CD14-positive monocyte (primary cell): ENCODE data around the gene KLF9. TPM values are rescaled to one million over a fixed set of nuclear protein-coding genes. Genes with fewer than 3 reads are reported as not detected.
A peak's percentile ranks its signal among the peaks of the same experiment; 100 is the strongest.

Experiments used
- DNase-seq, 3 donors: peaks; one replicate each; pipeline ENCODE4 v3.0.0-alpha.2; 2011 to 2022
- H2AFZ ChIP-seq: 2 replicates; pipeline ENCODE4 v1.6.0; 2012; ENCODE audit warnings: mild to moderate bottlenecking, low read depth, low read length, inconsistent platforms; ENCODE audit not compliant: insufficient read depth, poor library complexity, severe bottlenecking
- H3K27ac ChIP-seq, 2 donors: 1 replicate in 1 of 2; 2 replicates in 1 of 2; pipeline ENCODE4 v1.5.1; 2012 to 2013; ENCODE audit warnings: low read length in 2 of 2, control low read depth in 1 of 2, inconsistent platforms in 1 of 2, low read depth in 1 of 2, mild to moderate bottlenecking in 1 of 2
- H3K27me3 ChIP-seq, 2 donors: one replicate each; pipeline versions ENCODE4 v1.6.0 to v1.6.1; 2011 to 2013; ENCODE audit warnings: low read length in 2 of 2; ENCODE audit not compliant: control insufficient read depth in 2 of 2, insufficient read depth in 2 of 2
- H3K36me3 ChIP-seq, 2 donors: replicated peaks in 1 of 2; 1 replicate in 1 of 2; 2 replicates in 1 of 2; pipeline versions ENCODE4 v1.5.1 to v1.6.1; 2012 to 2013; ENCODE audit warnings: low read length in 2 of 2, control low read depth in 1 of 2, inconsistent platforms in 1 of 2, mild to moderate bottlenecking in 1 of 2; ENCODE audit not compliant: insufficient read depth in 2 of 2, control insufficient read depth in 1 of 2
- H3K4me1 ChIP-seq, 2 donors: 1 replicate in 1 of 2; 2 replicates in 1 of 2; pipeline versions ENCODE4 v1.5.1 to v1.6.1; 2012 to 2013; ENCODE audit warnings: low read length in 2 of 2, control low read depth in 1 of 2, inconsistent platforms in 1 of 2, mild to moderate bottlenecking in 1 of 2, moderate library complexity in 1 of 2; ENCODE audit not compliant: insufficient read depth in 2 of 2, control insufficient read depth in 1 of 2
- H3K4me2 ChIP-seq: replicated peaks from 2 replicates; pipeline ENCODE3; 2012; ENCODE audit warnings: low read length, moderate library complexity, mild to moderate bottlenecking; ENCODE audit not compliant: poor library complexity, severe bottlenecking; ENCODE audit errors: extremely low read depth
- H3K4me3 ChIP-seq, 3 experiments: fragments of 200-600 bp in 1 of 3; sonication (generic) in 1 of 3; replicated peaks in 1 of 3; 1 replicate in 2 of 3; 2 replicates in 1 of 3; pipeline ENCODE4 v1.5.1; 2011 to 2013; ENCODE audit warnings: low read length in 3 of 3, mild to moderate bottlenecking in 3 of 3, control low read depth in 2 of 3, low read depth in 2 of 3, inconsistent platforms in 1 of 3, moderate library complexity in 1 of 3
- H3K79me2 ChIP-seq: 2 replicates; pipeline ENCODE4 v1.6.0; 2012; ENCODE audit warnings: mild to moderate bottlenecking, control low read depth, inconsistent platforms, low read length, moderate library complexity; ENCODE audit not compliant: insufficient read depth
- H3K9ac ChIP-seq: 2 replicates; pipeline ENCODE4 v1.6.0; 2017; ENCODE audit warnings: low read length, mild to moderate bottlenecking; ENCODE audit not compliant: insufficient read depth, poor library complexity, severe bottlenecking
- H3K9me3 ChIP-seq, 2 donors: replicated peaks in 1 of 2; 1 replicate in 1 of 2; 2 replicates in 1 of 2; pipeline versions ENCODE4 v1.5.1 to v1.6.1; 2012 to 2013; ENCODE audit warnings: low read length in 2 of 2, control low read depth in 1 of 2; ENCODE audit not compliant: control insufficient read depth in 1 of 2, insufficient read depth in 1 of 2
- H4K20me1 ChIP-seq: 2 replicates; pipeline ENCODE4 v1.6.0; 2012; ENCODE audit warnings: mild to moderate bottlenecking, low read length, control low read depth, moderate library complexity; ENCODE audit not compliant: insufficient read depth
- H3K27ac Mint-ChIP-seq, 7 donors: one replicate each; pipeline ENCODE4 v1.8.0; 2020; ENCODE audit warnings: mild to moderate bottlenecking in 7 of 7, mixed read lengths in 7 of 7, moderate library complexity in 6 of 7, inconsistent platforms in 2 of 7
- H3K27me3 Mint-ChIP-seq, 3 donors: one replicate each; pipeline ENCODE4 v1.8.0; 2021 to 2022; ENCODE audit warnings: low read depth in 3 of 3, mild to moderate bottlenecking in 3 of 3, mixed read lengths in 3 of 3, moderate library complexity in 3 of 3, inconsistent platforms in 1 of 3
- H3K36me3 Mint-ChIP-seq, 2 donors: one replicate each; pipeline ENCODE4 v1.8.0; 2020; ENCODE audit warnings: mixed read lengths in 2 of 2, inconsistent platforms in 1 of 2, mild to moderate bottlenecking in 1 of 2
- H3K4me1 Mint-ChIP-seq: one replicate; pipeline ENCODE4 v1.8.0; 2020; ENCODE audit warnings: mild to moderate bottlenecking, mixed read lengths
- H3K4me3 Mint-ChIP-seq, 2 donors: one replicate each; pipeline ENCODE4 v1.8.0; 2020; ENCODE audit warnings: mild to moderate bottlenecking in 2 of 2, mixed read lengths in 2 of 2, moderate library complexity in 1 of 2
- H3K9me3 Mint-ChIP-seq, 7 donors: one replicate each; pipeline ENCODE4 v1.8.0; 2020 to 2022; ENCODE audit warnings: mixed read lengths in 7 of 7, mild to moderate bottlenecking in 6 of 7, moderate library complexity in 6 of 7, inconsistent platforms in 2 of 7
- CTCF ChIP-seq: fragments of 200-600 bp; IDR thresholded peaks from one replicate; pipeline ENCODE4 v1.8.0; 2022; ENCODE audit warnings: antibody characterized with exemption, mild to moderate bottlenecking
- WGBS: methylation state at CpG from one replicate; pipeline ENCODE4 v1.1.5; 2013; ENCODE audit warnings: missing lambda C conversion rate; ENCODE audit not compliant: insufficient coverage; 5-methylcytosine and 5-hydroxymethylcytosine counted together
- intact Hi-C, 2 donors: fragments of 100-400 bp; cut with micrococcal nuclease; formaldehyde crosslinking; loops; one replicate each; pipeline versions ENCODE4 v1.15.0 to v1.15.1; 2023
- polyA plus RNA-seq, 3 donors: library from polyadenylated mRNA; depleted of rRNA in 1 of 3; unstranded in 2 of 3; stranded (reverse) in 1 of 3; fragments of 300-500 nt in 2 of 3; fragments of >200 nt in 1 of 3; fragmentation: Illumina TruSeq in 2 of 3; gene quantifications; 1 replicate in 2 of 3; 2 replicates in 1 of 3; pipeline ENCODE4 v1.2.3, GENCODE V29; 2012 to 2021

KLF9 gene
- polyA plus RNA-seq, 3 donors = 0.18 to 26.1 (median 0.72) TPM

- H2AFZ ChIP-seq = peak overlapping the region; percentile 56
- no peak overlapping the region for H3K9ac ChIP-seq
- Mint-ChIP-seq H3K4me3 (peak overlapping the region; percentile 74 to 89), H3K4me1 (peaks cover 54% of the 10 kb centered on the region), H3K9me3 (no peaks in the 10 kb centered on the region), H3K36me3 (peaks cover 0 to 3% of the 10 kb centered on the region in 2 donors), H3K27ac (peak overlapping the region; percentile 84 to 97 (median 96)), H3K27me3 (no peaks in the 10 kb centered on the region)
- peak; percentile 72 to 85 (median 82) for DNase-seq
- H3K9me3 ChIP-seq = no peaks in the 10 kb centered on the region
- peak overlapping the region; percentile 54 to 88 for H3K27ac ChIP-seq
- H3K4me3 ChIP-seq = peak overlapping the region; percentile 14 to 74 (median 69)
- H3K4me2 ChIP-seq = peak overlapping the region; percentile 72
- no peaks in the 10 kb centered on the region for H3K27me3 ChIP-seq
- H3K36me3 ChIP-seq = no peaks in the 10 kb centered on the region
- no peak for TF ChIP-seq CTCF
- intact Hi-C loops = loop anchor here in 1 of 2 donors (10.0 kb wide), 1 partner anchor 62 kb away; no protein-coding TSS in a partner anchor
- H3K4me1 ChIP-seq = peaks cover 42 to 43% of the 10 kb centered on the region in 2 donors
- H4K20me1 ChIP-seq = peaks cover 38% of the 10 kb centered on the region
- WGBS = no CpG with 5 or more reads among the region's 6 CpGs
- peaks cover 86% of the 10 kb centered on the region for H3K79me2 ChIP-seq
Observed at GRCh38 chr9:70406434-70406862, 8.0 kb downstream of the KLF9 start.

- H3K36me3 ChIP-seq = no peaks in the 10 kb centered on the region
- H4K20me1 ChIP-seq = peaks cover 36% of the 10 kb centered on the region
- no peak for TF ChIP-seq CTCF
- H3K36me3 Mint-ChIP-seq = peaks cover 0 to 3% of the 10 kb centered on the region in 2 donors
- peak overlapping the region; percentile 84 to 97 (median 96) for H3K27ac Mint-ChIP-seq
- H3K4me2 ChIP-seq = peak overlapping the region; percentile 72
- intact Hi-C loops = loop anchor here in 1 of 2 donors (10.0 kb wide), 1 partner anchor 61 kb away; no protein-coding TSS in a partner anchor
- peak overlapping the region; percentile 54 to 88 for H3K27ac ChIP-seq
- peaks cover 36 to 38% of the 10 kb centered on the region in 2 donors for H3K4me1 ChIP-seq
- no peak overlapping the region for H3K9ac ChIP-seq
- H2AFZ ChIP-seq = no peak overlapping the region
- no CpG with 5 or more reads among the region's 3 CpGs for WGBS
- H3K27me3 ChIP-seq = no peaks in the 10 kb centered on the region
- H3K79me2 ChIP-seq = peaks cover 83% of the 10 kb centered on the region
- peaks cover 48% of the 10 kb centered on the region for H3K4me1 Mint-ChIP-seq
- no peak for DNase-seq
- peak overlapping the region; percentile 74 to 89 for H3K4me3 Mint-ChIP-seq
- H3K9me3 ChIP-seq = no peaks in the 10 kb centered on the region
- peak overlapping the region in 1 of 3 experiments; percentile 74 for H3K4me3 ChIP-seq
- no peaks in the 10 kb centered on the region for H3K9me3 Mint-ChIP-seq
- H3K27me3 Mint-ChIP-seq = no peaks in the 10 kb centered on the region
Observed at GRCh38 chr9:70405808-70406433, 8.5 kb downstream of the KLF9 start.
